GM12878 (cell line): Measurements from ENCODE around the gene VEGFB. TPM values are rescaled to one million over a fixed set of nuclear protein-coding genes. Genes with fewer than 3 reads are reported as not detected.

Experiments used
- DPF2 ChIP-seq: fragments of 450-650 bp; IDR thresholded peaks from 2 replicates; pipeline ENCODE4 v1.6.1; 2017; ENCODE audit warnings: mild to moderate bottlenecking
- ESRRA ChIP-seq: IDR thresholded peaks from 2 replicates; pipeline ENCODE4 v1.6.1; 2012; ENCODE audit warnings: mild to moderate bottlenecking, low read length, improper control_type of control experiment
- ETV6 ChIP-seq, 2 experiments: fragments of 450-650 bp in 1 of 2; IDR thresholded peaks in 1 of 2; conservative IDR thresholded peaks in 1 of 2; 2 replicates each; pipeline ENCODE4 v1.6.1; 2014; ENCODE audit warnings: antibody characterized with exemption in 1 of 2, borderline replicate concordance in 1 of 2, low read depth in 1 of 2, mild to moderate bottlenecking in 1 of 2, moderate library complexity in 1 of 2
- HCFC1 ChIP-seq: fragments of 150-350 bp; IDR thresholded peaks from 2 replicates; pipeline ENCODE4 v1.6.1; 2014; ENCODE audit warnings: low read length
- IKZF2 ChIP-seq, 2 experiments: fragments of 450-650 bp; IDR thresholded peaks; 2 replicates each; pipeline ENCODE4 v1.6.1; 2017; ENCODE audit warnings: mild to moderate bottlenecking in 2 of 2, moderate library complexity in 2 of 2
- NFIC ChIP-seq: IDR thresholded peaks from 2 replicates; pipeline ENCODE4 v1.6.1; 2012; ENCODE audit warnings: low read depth, mild to moderate bottlenecking, inconsistent platforms, low read length, moderate library complexity
- NFYB ChIP-seq: IDR thresholded peaks from 2 replicates; pipeline ENCODE4 v1.6.1; 2011; ENCODE audit warnings: low read depth, mild to moderate bottlenecking, low read length, improper control_type of control experiment, moderate library complexity; ENCODE audit not compliant: insufficient read depth
- PAX5 ChIP-seq: IDR thresholded peaks from 2 replicates; pipeline ENCODE4 v1.6.1; 2011; ENCODE audit warnings: low read depth, low read length, borderline replicate concordance
- SREBF2 ChIP-seq: IDR thresholded peaks from 2 replicates; pipeline ENCODE4 v1.6.1; 2012; ENCODE audit warnings: mild to moderate bottlenecking, low read length
- TCF12 ChIP-seq: IDR thresholded peaks from 2 replicates; pipeline ENCODE4 v1.6.1; 2011; ENCODE audit warnings: low read depth, mild to moderate bottlenecking, low read length
- USF1 ChIP-seq: IDR thresholded peaks from 2 replicates; pipeline ENCODE4 v1.6.1; 2011; ENCODE audit warnings: borderline replicate concordance, low read depth, mild to moderate bottlenecking, moderate library complexity, mixed read lengths, low read length; ENCODE audit not compliant: insufficient read depth; ENCODE audit errors: extremely low read length
- YY1 ChIP-seq: IDR thresholded peaks from 2 replicates; pipeline ENCODE4 v1.6.1; 2011; ENCODE audit warnings: low read depth, mild to moderate bottlenecking, low read length
- ZBTB40 ChIP-seq: fragments of 450-650 bp; IDR thresholded peaks from 2 replicates; pipeline ENCODE4 v1.6.1; 2016; ENCODE audit warnings: mild to moderate bottlenecking, moderate library complexity, borderline replicate concordance
- ZNF384 ChIP-seq: IDR thresholded peaks from 2 replicates; pipeline ENCODE4 v1.6.1; 2012; ENCODE audit warnings: low read depth, mild to moderate bottlenecking, low read length, improper control_type of control experiment, borderline replicate concordance
- ZNF592 ChIP-seq: fragments of 450-650 bp; IDR thresholded peaks from 2 replicates; pipeline ENCODE4 v1.6.1; 2017; ENCODE audit warnings: mild to moderate bottlenecking, moderate library complexity
- ZZZ3 ChIP-seq: IDR thresholded peaks from 2 replicates; pipeline ENCODE4 v1.6.1; 2011; ENCODE audit warnings: low read depth; ENCODE audit not compliant: control insufficient read depth, insufficient read length
- polyA plus RNA-seq, 11 experiments: library from polyadenylated mRNA; depleted of rRNA in 4 of 11; unstranded in 6 of 11; stranded (reverse) in 5 of 11; fragments of >200 nt; fragmentation: Nextera tagmentation in 4 of 11; fragmentation: Illumina TruSeq in 1 of 11; extraction: Ambion mirVana in 4 of 11; extraction: Trizol in 1 of 11; gene quantifications; 1 replicate in 1 of 11; 2 replicates in 10 of 11; pipeline versions ENCODE4 v1.2.1 to v1.2.3, GENCODE V29; 2011 to 2016; ENCODE audit warnings: inconsistent platforms in 2 of 11, missing spikeins in 2 of 11, low read depth in 1 of 11
- total RNA-seq, 4 experiments: library from RNA; depleted of rRNA in 3 of 4; stranded (reverse); fragments of >200 nt in 3 of 4; fragmentation: Illumina TruSeq in 1 of 4; extraction: Trizol in 1 of 4; gene quantifications; 2 replicates each; pipeline versions ENCODE4 v1.2.1 to v1.2.3, GENCODE V29; 2013 to 2021

The VEGFB gene
- total and polyA plus RNA-seq, 10 of the 15 experiments (the other 5 are each of a cell fraction or from before 2014, with no cell fraction given): 7.0 to 75.8 (median 20.3) TPM

GRCh38 chr11:64230171-64230984 lies 4.0 kb upstream of the VEGFB start, which contains the start of gene DNAJC4 (continued):
- TF ChIP-seq USF1: no peak
- TF ChIP-seq NFYB: peak; percentile 81; the same call in 1 of the 2 replicates
- peak; percentile 64; the same call in 1 of the 2 replicates for TF ChIP-seq PAX5
- TF ChIP-seq ZZZ3: no peak
- TF ChIP-seq HCFC1: peak; percentile 14; the same call in 1 of the 2 replicates
- no peak for TF ChIP-seq ZBTB40
- no peak for TF ChIP-seq NFIC
- peak; percentile 99 for TF ChIP-seq ZNF384
- no peak for TF ChIP-seq ESRRA
- TF ChIP-seq YY1: peak; percentile 84
- TF ChIP-seq ETV6 (conservative IDR thresholded peaks at IDR 0.05 in 1 of 2, IDR thresholded peaks at IDR 0.05 in 1 of 2; ENCODE audit: borderline replicate concordance in 1 of 2, low read depth in 1 of 2): peak in 1 of 2 experiments; percentile 17; a peak in 1 of 4 replicates
- peak; percentile 81 for TF ChIP-seq TCF12
- no peak for TF ChIP-seq ZNF592
- no peak for TF ChIP-seq SREBF2
- 0 out of 2 replicates have a peak, but pooled peaks have one; percentile 49 for TF ChIP-seq DPF2
- no peak for TF ChIP-seq IKZF2 (IDR thresholded peaks at IDR 0.05)
